HepG2 (cell line): ENCODE data around the gene CCL8. TPM values are rescaled to one million over a fixed set of nuclear protein-coding genes. Genes with fewer than 3 reads are reported as not detected.

Source experiments
- ATAC-seq: fragments of 200-7000 bp; cut with Tn5 transposase; 3 replicates; pipeline ENCODE4 v1.9.1; 2020; ENCODE audit warnings: mild to moderate bottlenecking, moderate library complexity
- BruUV-seq: library from RNA; stranded (reverse); fragments of 400-500 nt; replicated peaks from 2 replicates; lab custom pipeline; 2021; lab: Mats Ljungman, UMichigan
- CTCF ChIA-PET: fragments of 300-600 bp; formaldehyde crosslinking; extraction: SDS; loops from one replicate; lab custom pipeline; 2021; ENCODE audit warnings: low total read pairs, inconsistent platforms, low intra/inter-chr PET ratio; lab: Yijun Ruan, JAX
- POLR2A ChIA-PET: fragments of 350-600 bp; sonication (Branson Sonifier 250); formaldehyde crosslinking; loops from one replicate; lab custom pipeline; 2020; ENCODE audit warnings: antibody characterized with exemption, inconsistent platforms; lab: Yijun Ruan, JAX
- DNase-seq: peaks from one replicate; pipeline ENCODE4 v3.0.0-alpha.2; 2015; ENCODE audit warnings: low spot score
- FAIRE-seq: peaks from 3 replicates; lab custom pipeline; 2011; peaks lifted over from hg19 to GRCh38; lab: Jason Lieb, UNC
- H2AFZ ChIP-seq: one replicate; pipeline ENCODE4 v1.6.1; 2011; ENCODE audit warnings: low read length, inconsistent platforms
- H3K27ac ChIP-seq: fragments of 300-600 bp; 3 replicates; pipeline ENCODE4 v1.8.0; 2011; ENCODE audit warnings: mixed run types, mild to moderate bottlenecking, mixed read lengths, low read length, inconsistent platforms; ENCODE audit not compliant: insufficient read depth; ENCODE audit errors: extremely low read length
- H3K27me3 ChIP-seq, 2 experiments: fragments of 200-600 bp in 1 of 2; 2 replicates in 1 of 2; 3 replicates in 1 of 2; pipeline versions ENCODE4 v1.6.0 to v1.8.0; 2011; ENCODE audit warnings: low read length in 2 of 2, mild to moderate bottlenecking in 2 of 2, moderate library complexity in 2 of 2, inconsistent platforms in 1 of 2; ENCODE audit not compliant: insufficient read depth in 2 of 2, control insufficient read depth in 1 of 2
- H3K36me3 ChIP-seq, 2 experiments: fragments of 200-600 bp in 1 of 2; replicated peaks in 1 of 2; 2 replicates in 1 of 2; 3 replicates in 1 of 2; pipeline versions ENCODE4 v1.5.1 to v1.8.0; 2011; ENCODE audit warnings: low read length in 2 of 2, inconsistent platforms in 1 of 2; ENCODE audit not compliant: insufficient read depth in 2 of 2, control insufficient read depth in 1 of 2
- H3K4me1 ChIP-seq: 2 replicates; pipeline ENCODE4 v1.5.1; 2012; ENCODE audit warnings: low read length, inconsistent platforms; ENCODE audit not compliant: insufficient read depth
- H3K4me2 ChIP-seq: 2 replicates; pipeline ENCODE4 v1.6.0; 2011; ENCODE audit warnings: low read depth, low read length, inconsistent platforms
- H3K4me3 ChIP-seq, 3 experiments: fragments of 200-600 bp in 1 of 3; sonication (generic), shearing (Covaris generic) in 1 of 3; replicated peaks in 1 of 3; 2 replicates each; pipeline ENCODE4 v1.5.1; 2011 to 2016; ENCODE audit warnings: low read length in 3 of 3, inconsistent platforms in 2 of 3, low read depth in 2 of 3, mild to moderate bottlenecking in 2 of 3, control low read depth in 1 of 3, mixed read lengths in 1 of 3; ENCODE audit not compliant: insufficient read depth in 1 of 3
- H3K79me2 ChIP-seq: one replicate; pipeline ENCODE4 v1.6.1; 2011; ENCODE audit warnings: low read length, inconsistent platforms; ENCODE audit not compliant: insufficient read depth
- H3K9ac ChIP-seq: 2 replicates; pipeline ENCODE4 v1.6.0; 2011; ENCODE audit warnings: mild to moderate bottlenecking, low read depth, low read length, inconsistent platforms; ENCODE audit not compliant: insufficient read depth
- H3K9me3 ChIP-seq: 2 replicates; pipeline ENCODE4 v1.5.1; 2012; ENCODE audit warnings: mild to moderate bottlenecking, low read length
- H4K20me1 ChIP-seq: 2 replicates; pipeline ENCODE4 v1.6.0; 2011; ENCODE audit warnings: inconsistent platforms, mild to moderate bottlenecking, low read length, moderate library complexity; ENCODE audit not compliant: insufficient read depth
- TEAD3 ChIP-seq: optimal IDR thresholded peaks from 2 replicates; pipeline ENCODE3; 2016; ENCODE audit warnings: borderline replicate concordance
- ZBTB1 ChIP-seq: sonication (generic); formaldehyde crosslinking; IDR thresholded peaks from 2 replicates; pipeline ENCODE4 v1.4.0; 2020; ENCODE audit warnings: missing genetic modification reagents, borderline replicate concordance
- ZNF337 ChIP-seq: sonication (generic); formaldehyde crosslinking; IDR thresholded peaks from 2 replicates; pipeline ENCODE4 v1.5.1; 2020; ENCODE audit warnings: missing genetic modification reagents, low read depth, mild to moderate bottlenecking, borderline replicate concordance
- ZNF569 ChIP-seq: sonication (generic); formaldehyde crosslinking; IDR thresholded peaks from 2 replicates; pipeline ENCODE4 v1.5.0; 2020; ENCODE audit warnings: mild to moderate bottlenecking, missing genetic modification reagents, moderate library complexity, borderline replicate concordance
- ZNF761 ChIP-seq: sonication (generic); formaldehyde crosslinking; conservative IDR thresholded peaks from 2 replicates; pipeline ENCODE4 v1.4.0; 2020; ENCODE audit warnings: mild to moderate bottlenecking, missing genetic modification reagents
- WGBS: methylation state at CpG from one replicate; pipeline ENCODE4 v1.1.6; 2017; ENCODE audit warnings: low lambda C conversion rate; 5-methylcytosine and 5-hydroxymethylcytosine counted together
- in situ Hi-C: cut with HindIII; loops from 2 replicates; pipeline ENCODE4 v1.10.0; 2017; ENCODE audit warnings: low pct_unique_long_range_greater_than_20kb; ENCODE audit not compliant: extremely low pct_ligation_motif_present
- intact Hi-C: fragments of 100-400 bp; cut with micrococcal nuclease; formaldehyde crosslinking; loops from one replicate; pipeline ENCODE4 v1.10.0; 2022; ENCODE audit not compliant: unreplicated experiment
- polyA plus RNA-seq, 8 experiments: library from polyadenylated mRNA; depleted of rRNA in 3 of 8; stranded (reverse) in 7 of 8; unstranded in 1 of 8; fragments of >200 nt; fragmentation: Illumina TruSeq in 4 of 8; extraction: Trizol in 4 of 8; gene quantifications; 2 replicates each; pipeline versions ENCODE4 v1.2.1 to v1.2.3, GENCODE V29; 2011 to 2016; ENCODE audit warnings: low read depth in 4 of 8, missing spikeins in 1 of 8, mixed read lengths in 1 of 8; ENCODE audit not compliant: insufficient read depth in 1 of 8
- total RNA-seq, 5 experiments: library from RNA; depleted of rRNA; stranded (reverse); fragments of >200 nt; fragmentation: Illumina TruSeq; extraction: Trizol; gene quantifications; 2 replicates each; pipeline ENCODE4 v1.2.3, GENCODE V29; 2016; ENCODE audit warnings: low read depth in 1 of 5
- TF ChIP-seq, protein P1 (sequence below): sonication (generic); formaldehyde crosslinking; IDR thresholded peaks from 2 replicates; pipeline ENCODE4 v1.9.0; 2021; ENCODE audit warnings: missing genetic modification reagents, mild to moderate bottlenecking, borderline replicate concordance

The CCL8 gene
- total and polyA plus RNA-seq, 2 of the 13 experiments (the other 11 are each of a cell fraction or from before 2014, with no cell fraction given), result not detected

DNA sequence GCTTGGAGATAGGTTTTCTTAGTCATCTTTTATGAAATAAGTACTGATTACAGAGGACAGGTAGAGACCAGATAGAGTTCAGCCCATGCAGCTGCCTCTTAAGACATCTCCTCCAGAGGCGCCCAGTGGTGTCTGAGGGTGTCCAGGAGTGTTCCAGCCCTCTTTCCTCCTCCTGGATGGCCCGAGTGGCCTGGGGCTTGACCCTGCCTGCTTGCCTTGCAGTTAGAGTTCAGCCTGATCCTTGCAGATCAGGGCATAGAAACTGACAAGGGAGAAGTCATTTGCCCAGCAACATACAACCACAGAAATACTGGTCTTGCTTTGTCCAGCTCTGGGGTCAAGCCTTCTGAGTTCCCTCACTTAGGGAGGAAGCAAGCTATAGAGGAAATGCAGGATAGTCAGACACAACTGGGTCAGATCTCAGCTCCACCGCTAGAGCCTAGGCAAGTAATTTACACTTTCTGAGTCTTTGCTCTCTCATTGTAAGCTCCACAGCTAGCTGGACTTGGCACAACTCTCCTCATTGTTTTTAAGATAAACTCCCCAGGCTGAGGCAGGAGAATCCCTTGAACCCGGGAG lies 47.4 kb downstream of the CCL8 start (continued):
- TF ChIP-seq, protein P1, sequence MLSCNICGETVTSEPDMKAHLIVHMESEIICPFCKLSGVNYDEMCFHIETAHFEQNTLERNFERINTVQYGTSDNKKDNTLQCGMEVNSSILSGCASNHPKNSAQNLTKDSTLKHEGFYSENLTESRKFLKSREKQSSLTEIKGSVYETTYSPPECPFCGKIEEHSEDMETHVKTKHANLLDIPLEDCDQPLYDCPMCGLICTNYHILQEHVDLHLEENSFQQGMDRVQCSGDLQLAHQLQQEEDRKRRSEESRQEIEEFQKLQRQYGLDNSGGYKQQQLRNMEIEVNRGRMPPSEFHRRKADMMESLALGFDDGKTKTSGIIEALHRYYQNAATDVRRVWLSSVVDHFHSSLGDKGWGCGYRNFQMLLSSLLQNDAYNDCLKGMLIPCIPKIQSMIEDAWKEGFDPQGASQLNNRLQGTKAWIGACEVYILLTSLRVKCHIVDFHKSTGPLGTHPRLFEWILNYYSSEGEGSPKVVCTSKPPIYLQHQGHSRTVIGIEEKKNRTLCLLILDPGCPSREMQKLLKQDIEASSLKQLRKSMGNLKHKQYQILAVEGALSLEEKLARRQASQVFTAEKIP (CRISPR knock-in tag), result no peak
- TF ChIP-seq ZNF569, result no peak
- TF ChIP-seq, all 625 proteins: peak for 0

DNA sequence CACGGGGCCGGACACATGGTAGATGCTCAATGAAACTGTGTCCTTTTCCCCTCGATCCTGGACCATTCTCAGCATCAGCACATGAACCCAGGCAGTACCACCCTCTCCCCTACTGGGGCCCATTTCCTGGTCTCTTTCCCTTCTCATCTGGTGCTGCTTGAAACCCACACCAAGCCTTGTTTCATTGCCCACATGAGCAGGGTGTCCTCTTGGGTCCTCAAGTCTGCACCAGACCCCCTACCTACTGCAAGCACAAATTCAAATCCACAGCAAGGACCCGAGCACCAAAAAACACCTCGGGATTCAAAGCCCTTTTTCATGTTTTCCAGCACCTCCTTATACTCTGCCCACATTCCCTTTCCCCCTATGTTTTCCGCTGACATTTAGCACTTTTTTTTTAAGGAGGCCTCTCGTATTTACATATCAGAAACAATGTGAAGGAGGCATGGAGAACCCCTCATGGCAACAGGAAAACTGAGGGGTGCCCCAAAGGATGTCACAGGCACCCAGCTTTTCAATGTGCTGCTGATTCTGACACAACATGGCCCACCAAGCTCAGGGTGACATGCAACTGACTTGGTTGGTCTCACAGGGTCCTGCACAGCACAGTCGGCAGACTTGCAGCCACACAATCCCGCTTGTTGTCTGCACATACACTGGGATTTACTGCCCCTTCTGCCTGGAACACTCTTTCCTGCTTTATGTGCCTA lies 48.4 kb downstream of the CCL8 start:
- ChIA-PET POLR2A (no interaction called here), CTCF (interaction anchor here (1.3 kb wide), 1 partner anchor 168 kb away, joined by 3 read pairs; no protein-coding TSS in a partner anchor)
- FAIRE-seq (no peak), DNase-seq (no peak), ATAC-seq (no peak)
- TF ChIP-seq ZNF337 (no peak), TEAD3 (no peak), ZNF761 (CRISPR knock-in tag) (no peak), ZBTB1 (CRISPR knock-in tag) (no peak)
- Histone ChIP-seq H3K4me2 (no peak overlapping the region), H3K9ac (no peak overlapping the region), H4K20me1 (no peaks in the 10 kb centered on the region), H3K4me3 (no peak overlapping the region), H2AFZ (no peak overlapping the region), H3K4me1 (0 out of 2 replicates have a peak, but pooled peaks cover 7% of the 10 kb centered on the region), H3K36me3 (no peaks in the 10 kb centered on the region), H3K79me2 (no peaks in the 10 kb centered on the region), H3K9me3 (no peaks in the 10 kb centered on the region), H3K27ac (no peak overlapping the region), H3K27me3 (peaks cover 0 to 7% of the 10 kb centered on the region in 2 experiments; a peak in 1 of 5 replicates)
- in situ Hi-C loops, result no loop called here
- WGBS, result 15% methylated on average over 7 of the region's 9 CpGs
- BruUV-seq, result no TSS peak
- intact Hi-C loops, result no loop called here
